Tibial nerve (tissue), 4 donors: Measurements from ENCODE around the gene NKIRAS1. TPM values are rescaled to one million over a fixed set of nuclear protein-coding genes. Genes with fewer than 3 reads are reported as not detected.
"Not testable (repeated sequence)": the region's sequence is repeated elsewhere in the genome, so short reads cannot be mapped to it uniquely, and the experiment has no call there.

Experiments
- DNase-seq, 2 donors: peaks; one replicate each; pipeline ENCODE4 v3.0.0-alpha.2; 2019; ENCODE audit warnings: low spot score in 2 of 2
- H3K27ac ChIP-seq, 4 donors: fragments of 200-600 bp; sonication (generic) in 3 of 4; one replicate each; pipeline ENCODE4 v1.5.1; 2017 to 2019; ENCODE audit warnings: mild to moderate bottlenecking in 1 of 4
- H3K27me3 ChIP-seq, 2 donors: fragments of 200-600 bp; sonication (generic) in 1 of 2; one replicate each; pipeline versions ENCODE4 v1.5.1 to v1.6.0; 2017 to 2019
- H3K36me3 ChIP-seq, 3 donors: fragments of 200-600 bp; sonication (generic); one replicate each; pipeline ENCODE4 v1.5.1; 2018 to 2019
- H3K4me1 ChIP-seq, 4 donors: fragments of 200-600 bp; sonication (generic) in 3 of 4; one replicate each; pipeline ENCODE4 v1.5.1; 2017 to 2019
- H3K4me3 ChIP-seq, 4 donors: fragments of 200-600 bp; sonication (generic) in 3 of 4; one replicate each; pipeline ENCODE4 v1.5.1; 2017 to 2019; ENCODE audit warnings: mild to moderate bottlenecking in 1 of 4, moderate library complexity in 1 of 4
- H3K9me3 ChIP-seq, 4 donors: fragments of 200-600 bp; sonication (generic) in 3 of 4; one replicate each; pipeline ENCODE4 v1.5.1; 2017 to 2019
- EP300 ChIP-seq, 2 donors: sonication (generic); formaldehyde crosslinking; IDR thresholded peaks; one replicate each; pipeline ENCODE4 v1.6.1; 2017; ENCODE audit warnings: antibody characterized with exemption in 2 of 2, mild to moderate bottlenecking in 1 of 2
- POLR2A ChIP-seq, 2 donors: fragments of 450-650 bp; IDR thresholded peaks; one replicate each; pipeline ENCODE4 v1.6.1; 2017; ENCODE audit warnings: antibody characterized with exemption in 2 of 2, mild to moderate bottlenecking in 2 of 2, moderate library complexity in 2 of 2
- WGBS, 2 donors: methylation state at CpG; one replicate each; pipeline ENCODE4 v1.1.5; 2018; 5-methylcytosine and 5-hydroxymethylcytosine counted together
- total RNA-seq, 4 donors: library from RNA; depleted of rRNA; stranded (reverse); fragments of >200 nt; gene quantifications; one replicate each; pipeline ENCODE4 v1.1.0, GENCODE V29; 2016
- TF ChIP-seq, protein P1 (sequence below), 5 experiments: fragments of 200-600 bp in 3 of 5; fragments of 450-650 bp in 2 of 5; sonication (generic) in 3 of 5; IDR thresholded peaks; one replicate each; pipeline ENCODE4 v1.5.1; 2016 to 2019; ENCODE audit warnings: antibody characterized with exemption in 5 of 5, mild to moderate bottlenecking in 3 of 5, moderate library complexity in 2 of 5

NKIRAS1 gene
- total RNA-seq, 4 donors from 2014 or later: 6.6 to 14.9 (median 9.3) TPM

DNA sequence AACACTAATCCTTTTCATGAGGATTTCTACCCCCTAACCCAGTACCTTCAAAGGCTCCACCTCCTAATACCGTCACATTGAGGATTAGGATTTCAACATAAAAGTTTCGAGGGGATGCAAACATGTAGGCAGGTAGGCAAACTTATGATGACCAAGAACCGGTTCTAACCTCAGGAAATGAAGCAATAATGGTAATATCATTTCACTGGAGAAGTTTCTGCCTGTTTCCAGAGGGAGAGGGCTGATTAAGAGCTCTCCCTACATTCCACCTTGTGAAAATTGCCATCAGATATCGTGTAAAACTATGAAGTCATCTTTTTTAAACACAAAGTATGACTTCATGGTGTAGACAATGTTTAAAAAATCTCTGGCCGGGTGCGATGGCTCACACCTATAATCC lies 31.6 kb downstream of the NKIRAS1 start:
- Histone ChIP-seq H3K9me3 (peaks cover 0 to 2% (median 0%) of the 10 kb centered on the region in 4 donors), H3K36me3 (peaks cover 0 to 15% (median 0%) of the 10 kb centered on the region in 3 donors), H3K4me1 (peaks cover 0 to 13% (median 0%) of the 10 kb centered on the region in 4 donors), H3K27me3 (no peaks in the 10 kb centered on the region), H3K27ac (no peak overlapping the region), H3K4me3 (no peak overlapping the region)
- DNase-seq: no peak
- 83 to 85% methylated on average over 6 of the region's 6 CpGs for WGBS, 2 donors
- TF ChIP-seq EP300 (IDR thresholded peaks at IDR 0.05) (no peak), POLR2A (IDR thresholded peaks at IDR 0.05) (no peak)
- TF ChIP-seq, protein P1, sequence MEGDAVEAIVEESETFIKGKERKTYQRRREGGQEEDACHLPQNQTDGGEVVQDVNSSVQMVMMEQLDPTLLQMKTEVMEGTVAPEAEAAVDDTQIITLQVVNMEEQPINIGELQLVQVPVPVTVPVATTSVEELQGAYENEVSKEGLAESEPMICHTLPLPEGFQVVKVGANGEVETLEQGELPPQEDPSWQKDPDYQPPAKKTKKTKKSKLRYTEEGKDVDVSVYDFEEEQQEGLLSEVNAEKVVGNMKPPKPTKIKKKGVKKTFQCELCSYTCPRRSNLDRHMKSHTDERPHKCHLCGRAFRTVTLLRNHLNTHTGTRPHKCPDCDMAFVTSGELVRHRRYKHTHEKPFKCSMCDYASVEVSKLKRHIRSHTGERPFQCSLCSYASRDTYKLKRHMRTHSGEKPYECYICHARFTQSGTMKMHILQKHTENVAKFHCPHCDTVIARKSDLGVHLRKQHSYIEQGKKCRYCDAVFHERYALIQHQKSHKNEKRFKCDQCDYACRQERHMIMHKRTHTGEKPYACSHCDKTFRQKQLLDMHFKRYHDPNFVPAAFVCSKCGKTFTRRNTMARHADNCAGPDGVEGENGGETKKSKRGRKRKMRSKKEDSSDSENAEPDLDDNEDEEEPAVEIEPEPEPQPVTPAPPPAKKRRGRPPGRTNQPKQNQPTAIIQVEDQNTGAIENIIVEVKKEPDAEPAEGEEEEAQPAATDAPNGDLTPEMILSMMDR (IDR thresholded peaks at IDR 0.05): no peak

DNA sequence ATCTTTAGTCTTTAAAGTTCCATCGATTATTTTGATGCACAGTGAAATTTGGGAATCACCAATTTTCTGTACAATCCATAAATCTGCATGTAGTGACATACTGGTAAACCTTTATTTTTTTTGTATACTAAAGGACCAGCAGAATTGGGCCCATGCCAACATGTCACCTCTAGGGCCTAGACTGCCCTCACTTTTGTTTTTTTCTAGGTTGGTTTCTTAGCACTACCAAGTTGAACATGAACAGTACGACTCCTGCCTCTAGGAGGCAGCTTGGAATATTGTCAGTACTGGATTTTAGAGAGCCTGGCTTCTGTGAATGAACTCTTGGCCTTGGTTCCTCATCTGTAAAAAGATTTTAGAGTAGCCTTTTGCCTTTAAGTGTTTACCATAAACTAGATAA lies 32.3 kb downstream of the NKIRAS1 start:
- Histone ChIP-seq H3K27ac (no peak overlapping the region), H3K4me1 (peaks cover 0 to 13% (median 0%) of the 10 kb centered on the region in 4 donors), H3K27me3 (no peaks in the 10 kb centered on the region), H3K9me3 (peaks cover 0 to 2% (median 0%) of the 10 kb centered on the region in 4 donors), H3K36me3 (peaks cover 0 to 15% (median 0%) of the 10 kb centered on the region in 3 donors), H3K4me3 (no peak overlapping the region)
- TF ChIP-seq, protein P1 (IDR thresholded peaks at IDR 0.05): no peak
- TF ChIP-seq POLR2A (IDR thresholded peaks at IDR 0.05) (no peak), EP300 (IDR thresholded peaks at IDR 0.05) (no peak)
- DNase-seq: no peak
- 91 to 97% methylated on average over 2 of the region's 2 CpGs for WGBS, 2 donors

DNA sequence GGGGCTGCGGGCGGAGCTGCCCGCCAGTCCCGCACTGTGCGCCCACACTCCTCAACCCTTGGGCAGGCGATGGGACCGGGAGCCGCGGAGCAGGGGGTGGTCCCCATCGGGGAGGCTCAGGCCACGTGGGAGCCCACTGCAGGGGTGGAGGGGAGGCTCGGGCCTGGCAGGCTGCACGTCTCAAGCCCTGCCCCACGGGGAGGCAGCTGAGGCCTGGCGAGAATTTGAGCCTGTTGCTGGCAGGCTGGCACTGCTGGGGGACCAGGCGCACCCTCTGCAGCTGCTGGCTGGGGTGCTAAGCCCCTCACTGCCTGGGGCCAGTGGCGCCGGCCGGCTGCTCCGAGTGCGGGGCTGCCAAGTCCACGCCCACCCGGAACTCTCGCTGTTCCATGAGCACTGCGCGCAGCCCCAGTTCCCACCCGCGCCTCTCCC lies 34.3 kb downstream of the NKIRAS1 start:
- Histone ChIP-seq H3K27me3 (no peaks in the 10 kb centered on the region), H3K4me3 (no peak overlapping the region), H3K9me3 (peaks cover 0 to 2% (median 0%) of the 10 kb centered on the region in 4 donors), H3K4me1 (peaks cover 0 to 12% (median 1%) of the 10 kb centered on the region in 4 donors), H3K36me3 (peaks cover 0 to 15% (median 0%) of the 10 kb centered on the region in 3 donors), H3K27ac (no peak overlapping the region)
- no peak for DNase-seq
- TF ChIP-seq EP300 (IDR thresholded peaks at IDR 0.05) (no peak), POLR2A (IDR thresholded peaks at IDR 0.05) (no peak)
- TF ChIP-seq, protein P1 (IDR thresholded peaks at IDR 0.05): no peak
- 97% methylated on average over 23 to 26 of the region's 28 CpGs for WGBS, 2 donors

DNA sequence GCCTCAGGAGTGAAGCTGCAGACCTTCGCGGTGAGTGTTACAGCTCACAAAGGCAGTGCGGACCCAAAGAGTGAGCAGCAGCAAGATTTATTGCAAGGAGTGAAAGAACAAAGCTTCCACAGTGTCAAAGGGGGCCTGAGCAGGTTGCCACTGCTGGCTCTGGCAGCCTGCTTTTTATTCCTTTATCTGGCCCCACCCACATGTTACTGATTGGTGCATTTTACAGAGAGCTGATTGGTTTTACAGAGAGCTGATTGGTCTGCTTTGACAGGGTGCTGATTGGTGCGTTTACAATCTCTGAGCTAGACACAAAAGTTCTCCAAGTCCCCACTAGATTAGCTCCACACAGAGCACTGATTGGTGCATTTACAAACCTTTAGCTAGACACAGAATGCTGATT lies 34.8 kb downstream of the NKIRAS1 start:
- not testable (repeated sequence) for H3K27me3 ChIP-seq
- WGBS, 2 donors: 68 to 73% methylated on average over 4 of the region's 4 CpGs

DNA sequence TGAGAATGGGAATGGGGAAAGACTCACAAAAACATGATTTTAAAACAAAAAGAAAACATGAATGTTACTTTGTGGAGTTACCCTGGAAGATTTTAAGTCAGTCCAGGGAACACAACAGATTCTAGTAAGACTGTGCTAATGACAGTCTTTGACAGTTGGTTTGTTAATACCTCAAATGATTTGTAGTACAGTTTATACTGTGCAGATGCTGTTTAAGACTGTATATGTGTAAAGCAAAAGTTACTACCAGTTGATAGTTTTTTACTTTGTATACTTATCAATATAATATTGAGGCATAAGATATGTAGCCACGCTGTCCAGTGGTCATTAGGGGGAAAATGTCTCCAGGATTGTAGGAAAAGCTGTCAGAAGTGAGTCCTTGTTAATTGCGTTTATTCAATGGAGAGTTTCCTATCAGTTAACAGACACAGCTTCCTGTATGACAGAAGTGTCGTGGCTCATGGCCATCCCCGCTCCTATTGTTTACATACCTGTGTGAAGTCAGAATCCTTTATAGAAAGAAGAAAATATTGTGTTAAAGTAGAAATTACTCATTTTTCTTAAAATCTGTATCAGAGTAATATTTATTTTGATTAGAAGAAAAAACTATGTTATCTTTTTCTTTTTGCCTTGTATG lies 36.0 kb downstream of the NKIRAS1 start:
- peaks cover 0 to 2% (median 0%) of the 10 kb centered on the region in 4 donors for H3K9me3 ChIP-seq
- no peaks in the 10 kb centered on the region for H3K27me3 ChIP-seq
- H3K4me1 ChIP-seq: peaks cover 4 to 27% (median 16%) of the 10 kb centered on the region in 4 donors
- TF ChIP-seq POLR2A (IDR thresholded peaks at IDR 0.05): no peak
- TF ChIP-seq EP300 (IDR thresholded peaks at IDR 0.05): no peak
- TF ChIP-seq, protein P1 (IDR thresholded peaks at IDR 0.05): no peak
- DNase-seq: no peak
- peaks cover 0 to 15% (median 0%) of the 10 kb centered on the region in 3 donors for H3K36me3 ChIP-seq
- WGBS, 2 donors: 74 to 85% methylated on average over 4 of the region's 4 CpGs
- H3K27ac ChIP-seq: no peak overlapping the region
- no peak overlapping the region for H3K4me3 ChIP-seq

More for the DNA sequence above, 34.8 kb downstream of the NKIRAS1 start:
- DNase-seq, H3K4me3 ChIP-seq, H3K9me3 ChIP-seq, H3K27ac ChIP-seq: not testable (repeated sequence)
- H3K36me3 ChIP-seq: peaks cover 0 to 15% (median 0%) of the 10 kb centered on the region in 3 donors
- H3K4me1 ChIP-seq: peaks cover 2 to 15% (median 5%) of the 10 kb centered on the region in 4 donors
